NB4 (cell line): Measurements from ENCODE around the gene MTNR1A.

Experiments used
- POLR2A ChIP-seq: IDR thresholded peaks from 2 replicates; pipeline ENCODE4 v1.6.1; 2011; ENCODE audit warnings: mild to moderate bottlenecking; ENCODE audit not compliant: insufficient read length; ENCODE audit errors: extremely low read depth
- TF ChIP-seq, protein P1 (sequence below): IDR thresholded peaks from one replicate; pipeline ENCODE4 v1.5.1; 2012; ENCODE audit warnings: low read depth, low read length
- TF ChIP-seq, protein P2 (sequence below): IDR thresholded peaks from 2 replicates; pipeline ENCODE4 v1.6.1; 2011; ENCODE audit warnings: low read depth, low read length

DNA sequence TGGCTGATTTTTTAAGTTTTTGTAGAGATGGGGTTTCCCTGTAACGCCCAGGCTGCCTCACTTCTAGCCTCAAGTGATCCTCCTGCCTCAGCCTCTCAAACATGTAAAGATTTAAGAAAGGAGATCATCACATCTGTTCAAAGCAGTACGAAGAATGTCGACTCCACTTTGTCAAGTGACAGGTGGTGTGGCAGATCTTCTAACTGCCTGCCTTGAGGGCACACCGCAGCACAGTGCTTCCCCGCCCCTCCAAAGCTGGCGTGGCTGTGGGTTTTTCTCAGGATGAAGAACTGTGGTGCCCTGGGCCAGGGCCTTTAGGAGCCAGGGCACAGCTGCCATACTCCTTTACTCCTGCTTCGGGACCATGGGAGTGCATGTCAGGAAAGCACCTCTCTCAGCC, 43.3 kb upstream of the MTNR1A start:
- TF ChIP-seq, protein P1, sequence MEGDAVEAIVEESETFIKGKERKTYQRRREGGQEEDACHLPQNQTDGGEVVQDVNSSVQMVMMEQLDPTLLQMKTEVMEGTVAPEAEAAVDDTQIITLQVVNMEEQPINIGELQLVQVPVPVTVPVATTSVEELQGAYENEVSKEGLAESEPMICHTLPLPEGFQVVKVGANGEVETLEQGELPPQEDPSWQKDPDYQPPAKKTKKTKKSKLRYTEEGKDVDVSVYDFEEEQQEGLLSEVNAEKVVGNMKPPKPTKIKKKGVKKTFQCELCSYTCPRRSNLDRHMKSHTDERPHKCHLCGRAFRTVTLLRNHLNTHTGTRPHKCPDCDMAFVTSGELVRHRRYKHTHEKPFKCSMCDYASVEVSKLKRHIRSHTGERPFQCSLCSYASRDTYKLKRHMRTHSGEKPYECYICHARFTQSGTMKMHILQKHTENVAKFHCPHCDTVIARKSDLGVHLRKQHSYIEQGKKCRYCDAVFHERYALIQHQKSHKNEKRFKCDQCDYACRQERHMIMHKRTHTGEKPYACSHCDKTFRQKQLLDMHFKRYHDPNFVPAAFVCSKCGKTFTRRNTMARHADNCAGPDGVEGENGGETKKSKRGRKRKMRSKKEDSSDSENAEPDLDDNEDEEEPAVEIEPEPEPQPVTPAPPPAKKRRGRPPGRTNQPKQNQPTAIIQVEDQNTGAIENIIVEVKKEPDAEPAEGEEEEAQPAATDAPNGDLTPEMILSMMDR = no peak
- no peak for TF ChIP-seq POLR2A
- TF ChIP-seq, protein P2, sequence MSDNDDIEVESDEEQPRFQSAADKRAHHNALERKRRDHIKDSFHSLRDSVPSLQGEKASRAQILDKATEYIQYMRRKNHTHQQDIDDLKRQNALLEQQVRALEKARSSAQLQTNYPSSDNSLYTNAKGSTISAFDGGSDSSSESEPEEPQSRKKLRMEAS = no peak
